A549 treated with ZK216348 at 1 μM for 4 hours (cell line): ENCODE data around the gene PARVB. TPM values are rescaled to one million over a fixed set of nuclear protein-coding genes. Genes with fewer than 3 reads are reported as not detected.

Experiments
- total RNA-seq: library from RNA; stranded (reverse); fragments of 200-300 nt; extraction: Qiagen RNA extraction; gene quantifications from 5 replicates; pipeline ENCODE4 v1.2.3, GENCODE V29; 2022; ENCODE audit warnings: low read depth

PARVB gene
- total RNA-seq, result 32.2 to 42.7 TPM (median 38.5 TPM) in 5 replicates

GRCh38 chr22:44024288-44024921, at the start of gene PARVB:
PARVB (plus strand) TSS chr22:44024302; CDS start chr22:44024340, 38 bp downstream.

GRCh38 chr22:44180706-44181032, 156.6 kb downstream of the PARVB start, which contains the start of gene PARVG:
PARVG (plus strand) TSS chr22:44180925; CDS start chr22:44183330, 2,405 bp downstream.

Other genes with a start within 250 kb of the PARVB start
- gene EFCAB6, start 212.0 kb upstream of the PARVB start, total RNA-seq, result 0.34 to 1.1 TPM (median 0.45 TPM) in 5 replicates
- gene SULT4A1, start 161.8 kb upstream of the PARVB start, total RNA-seq, result not detected in 5 replicates
- gene PNPLA5, start 132.3 kb upstream of the PARVB start, total RNA-seq, result not detected in 5 replicates
- gene PNPLA3, start 100.5 kb upstream of the PARVB start, total RNA-seq, result 0.52 to 1.7 TPM (median 1.3 TPM) in 5 replicates
- gene SAMM50, start 68.9 kb upstream of the PARVB start, total RNA-seq, result 41.1 to 48.9 TPM (median 46.7 TPM) in 5 replicates
- not detected in 5 replicates for gene PARVG, start 156.6 kb downstream of the PARVB start, total RNA-seq